EL (cell line): ENCODE measurements around the gene TGFBR3.

ENCODE experiments used
- DNase-seq: peaks from one replicate; pipeline ENCODE4 v3.0.0-alpha.2; 2016

TGFBR3 gene

GRCh38 chr1:91796390-91796654, 89.6 kb downstream of the TGFBR3 start:
- DNase-seq, result no peak

DNA sequence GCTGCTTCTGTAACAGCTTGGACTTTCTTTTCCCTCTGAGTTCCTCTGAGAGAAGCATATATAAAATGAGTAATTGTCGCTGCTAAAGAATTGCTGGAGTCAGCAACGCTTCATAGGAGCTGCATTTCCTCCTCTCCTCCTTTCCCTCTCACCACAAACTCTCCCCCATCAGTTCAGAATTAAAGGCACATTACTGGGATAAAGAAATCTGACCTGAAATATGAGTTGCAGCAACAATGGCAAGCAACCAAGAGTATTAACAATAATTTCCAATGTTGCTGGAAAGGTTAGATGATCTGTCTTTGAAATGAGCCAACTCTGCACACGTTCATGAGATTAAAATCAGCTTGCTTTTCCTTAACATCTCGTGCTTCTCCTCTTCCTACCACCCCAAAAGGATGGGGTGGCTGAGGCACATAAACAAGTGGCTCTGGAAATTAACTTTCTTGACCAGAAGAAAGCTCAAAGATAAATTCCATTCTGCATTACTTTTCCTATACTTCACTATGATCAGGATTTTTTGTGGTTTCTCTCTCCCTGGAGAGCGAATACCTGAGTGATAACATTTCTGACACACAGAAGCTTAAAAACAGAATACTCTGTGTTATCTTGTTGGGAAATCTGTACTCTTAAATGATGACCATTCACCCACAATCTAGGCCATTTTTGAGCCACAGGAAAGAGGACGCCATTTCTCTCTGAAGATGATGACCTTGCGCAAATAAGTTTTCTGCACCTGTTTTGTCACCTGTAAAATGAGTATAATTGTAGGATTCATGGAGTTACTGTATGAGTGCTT, 90.2 kb downstream of the TGFBR3 start:
- peak; percentile 67 for DNase-seq

DNA sequence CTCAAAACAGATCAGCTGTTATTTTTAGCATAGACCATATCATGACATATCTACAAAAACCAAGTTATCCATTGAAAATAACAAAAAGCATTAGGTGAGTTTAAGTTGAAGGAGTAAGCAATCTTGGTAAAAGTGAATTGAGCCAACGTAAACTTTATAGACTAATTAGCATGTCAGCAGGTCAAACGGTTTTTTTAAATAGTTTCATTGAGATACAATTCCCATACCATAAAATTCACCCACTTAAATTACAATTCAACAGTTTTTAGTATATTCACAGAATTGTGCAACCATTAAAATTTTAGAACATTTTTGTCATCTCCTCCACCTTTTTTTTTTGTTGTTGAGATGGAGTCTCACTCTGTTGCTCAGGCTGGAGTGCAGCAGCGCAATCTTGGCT, 92.1 kb downstream of the TGFBR3 start:
- no peak for DNase-seq

- no peak for DNase-seq
These were observed 92.8 kb downstream of the TGFBR3 start for GRCh38 chr1:91793189-91793588.

GRCh38 chr1:91792489-91793071, 93.4 kb downstream of the TGFBR3 start:
- DNase-seq, result no peak

GRCh38 chr1:91791691-91792488, 94.1 kb downstream of the TGFBR3 start:
- peak; percentile 38 for DNase-seq

GRCh38 chr1:91791103-91791502, 94.8 kb downstream of the TGFBR3 start:
- no peak for DNase-seq

GRCh38 chr1:91790392-91790791, 95.6 kb downstream of the TGFBR3 start:
- no peak for DNase-seq

DNA sequence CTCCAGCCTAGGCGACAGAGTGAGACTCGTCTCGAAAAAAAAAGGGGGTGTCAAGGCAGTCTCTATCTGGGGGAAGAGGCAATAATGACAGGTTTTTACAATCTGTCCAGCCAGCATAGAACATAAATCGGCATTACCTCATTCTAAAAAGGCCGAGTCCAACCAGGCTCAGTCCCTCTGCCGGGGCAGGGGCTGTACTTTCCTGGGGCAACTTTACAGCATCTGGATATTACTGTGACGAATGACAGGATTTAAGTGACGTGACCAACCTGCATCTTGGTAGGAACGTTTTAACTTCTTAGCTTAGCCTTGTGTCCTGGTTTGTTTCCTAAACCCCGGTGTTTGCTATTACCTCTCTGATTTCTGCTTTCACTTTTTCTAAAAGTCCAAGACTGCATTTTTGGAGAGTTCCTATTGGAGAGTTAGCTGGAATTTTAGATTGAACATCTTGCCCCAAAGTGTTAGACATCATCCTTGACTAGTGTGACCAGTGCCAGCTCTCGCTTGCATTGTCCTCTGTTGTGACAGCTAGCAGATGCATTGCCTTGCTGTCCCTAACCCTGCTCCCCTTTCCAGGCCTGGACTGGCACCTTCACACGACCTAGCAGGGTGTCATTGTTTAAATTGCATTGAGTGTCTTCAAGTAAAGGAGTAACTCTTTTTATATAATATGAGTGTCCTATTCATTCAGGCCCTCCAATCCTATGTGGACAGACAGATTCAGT, 96.5 kb downstream of the TGFBR3 start:
- DNase-seq, result no peak

- DNase-seq, result no peak
These were observed 98.0 kb downstream of the TGFBR3 start for GRCh38 chr1:91787919-91788318.

DNA sequence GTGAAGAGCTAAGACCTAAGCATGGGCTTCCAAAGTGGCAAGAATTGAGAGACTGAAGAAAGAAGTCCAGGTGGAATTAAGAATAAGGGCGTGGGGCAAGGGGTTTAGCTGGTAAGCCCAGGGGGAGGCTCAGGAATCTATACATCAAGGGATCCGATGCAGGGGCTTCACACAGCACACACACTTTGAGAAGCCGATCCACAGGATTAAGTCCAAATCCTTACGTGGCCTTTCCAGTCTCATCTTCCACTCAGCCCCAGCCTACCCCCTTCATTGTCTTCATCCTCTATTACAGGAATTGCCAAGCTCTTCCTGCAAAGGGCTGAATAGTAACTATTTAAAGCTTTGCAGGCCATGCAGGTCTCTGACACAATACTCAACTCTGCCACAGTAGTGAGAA, 101.3 kb downstream of the TGFBR3 start:
- DNase-seq, result no peak

- no peak for DNase-seq
These were observed 101.8 kb downstream of the TGFBR3 start for GRCh38 chr1:91784191-91784590.

GRCh38 chr1:91783423-91784170, 102.4 kb downstream of the TGFBR3 start:
- no peak for DNase-seq

- DNase-seq, result no peak
These were observed 103.9 kb downstream of the TGFBR3 start for GRCh38 chr1:91781901-91782622.

- DNase-seq, result peak; percentile 89
These were observed 104.6 kb downstream of the TGFBR3 start for GRCh38 chr1:91781371-91781825.

DNA sequence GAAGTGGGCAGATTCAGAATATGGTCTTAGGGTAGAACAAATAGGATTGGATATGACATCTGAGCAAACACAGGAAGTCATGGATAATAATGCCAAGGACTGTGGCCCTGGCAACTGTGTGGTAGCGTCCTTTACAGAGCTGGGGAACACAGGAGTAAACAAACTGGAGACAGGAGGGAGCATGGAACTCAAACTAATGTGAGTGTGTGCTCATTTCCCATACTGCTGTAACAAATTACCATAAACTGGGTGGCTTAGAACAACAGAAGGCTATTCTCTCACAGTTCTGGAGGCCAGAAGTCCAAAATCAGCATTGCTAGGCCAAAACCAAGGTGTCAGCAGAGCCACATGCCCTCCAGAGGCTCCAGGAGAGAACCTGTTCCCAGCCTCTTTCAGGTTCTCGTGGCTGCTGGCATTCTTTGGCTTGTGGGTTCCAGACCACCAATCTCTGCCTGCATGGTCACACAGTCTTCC, 106.4 kb downstream of the TGFBR3 start:
- no peak for DNase-seq

- DNase-seq, result no peak
These were observed 107.0 kb downstream of the TGFBR3 start for GRCh38 chr1:91778964-91779363.

DNA sequence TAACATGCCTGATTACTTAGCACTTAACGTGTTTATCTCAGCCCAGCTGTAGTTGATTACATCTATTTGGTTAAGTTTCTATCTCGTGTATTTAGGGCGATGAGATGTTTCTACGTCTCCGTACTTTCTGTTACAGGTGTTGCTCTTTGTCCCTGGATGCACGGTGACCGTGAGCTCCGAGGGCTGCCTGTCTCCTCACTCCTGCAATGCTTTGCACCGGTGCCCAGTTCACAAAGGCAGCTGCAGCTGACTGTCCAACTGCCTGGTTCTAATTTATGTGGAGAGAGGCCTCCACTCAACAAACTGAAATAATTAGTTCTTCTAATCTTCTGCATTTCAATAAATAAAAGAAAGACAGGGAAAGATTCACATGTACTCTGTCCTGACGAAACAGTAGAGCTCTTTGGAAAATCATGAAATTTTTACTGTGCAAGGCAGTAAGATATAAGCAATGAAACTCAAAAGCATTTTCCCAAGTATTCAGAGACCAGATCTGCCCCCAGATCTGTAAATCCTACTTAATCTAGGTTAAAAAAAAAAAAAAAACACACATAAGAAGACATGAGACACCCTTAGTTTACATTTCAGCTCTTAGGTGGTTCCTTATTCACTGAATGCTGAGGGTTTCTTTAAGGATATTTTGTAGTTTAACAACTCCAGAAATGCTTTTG, 108.2 kb downstream of the TGFBR3 start:
- no peak for DNase-seq

DNA sequence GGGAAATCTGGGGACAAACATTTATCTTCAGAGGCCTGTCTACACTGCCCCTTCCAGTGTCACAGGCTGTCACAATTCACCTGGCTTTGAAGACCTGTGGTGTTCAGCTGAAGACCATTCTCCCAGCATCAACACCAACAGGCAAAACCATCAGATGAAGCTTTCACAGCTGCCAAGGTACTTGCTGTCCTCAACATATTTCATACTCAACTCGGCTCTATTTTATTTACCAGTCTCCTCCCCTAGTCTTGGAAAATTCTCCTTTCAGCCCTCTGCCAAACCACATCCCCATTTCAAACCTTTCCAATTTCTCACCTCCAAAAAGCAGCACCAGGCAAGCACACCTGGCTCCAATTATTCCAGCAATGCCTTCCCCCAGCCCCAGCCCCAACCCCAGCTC, 108.8 kb downstream of the TGFBR3 start:
- no peak for DNase-seq

- DNase-seq, result no peak
These were observed 109.7 kb downstream of the TGFBR3 start for GRCh38 chr1:91776068-91776794.
